KOPT-K1 (cell line): Measurements from ENCODE around the gene ANAPC15.
"Not testable (repeated sequence)": the region's sequence is repeated elsewhere in the genome, so short reads cannot be mapped to it uniquely, and the experiment has no call there.

Source experiments
- H3K27ac ChIP-seq: fragments of 200-600 bp; sonication (generic); 2 replicates; pipeline ENCODE4 v1.5.1; 2016; ENCODE audit warnings: antibody characterized with exemption, mild to moderate bottlenecking, low read depth, low read length; ENCODE audit not compliant: poor library complexity, severe bottlenecking
- H3K36me3 ChIP-seq: fragments of 200-600 bp; sonication (generic); 2 replicates; pipeline ENCODE4 v1.5.1; 2017; ENCODE audit warnings: antibody characterized with exemption, mild to moderate bottlenecking, low read length, moderate library complexity; ENCODE audit not compliant: insufficient read depth
- H3K9me3 ChIP-seq: fragments of 200-600 bp; sonication (generic); 2 replicates; pipeline ENCODE4 v1.5.1; 2017; ENCODE audit warnings: antibody characterized with exemption, low read length, mild to moderate bottlenecking; ENCODE audit not compliant: insufficient read depth, poor library complexity, severe bottlenecking

The ANAPC15 gene

DNA sequence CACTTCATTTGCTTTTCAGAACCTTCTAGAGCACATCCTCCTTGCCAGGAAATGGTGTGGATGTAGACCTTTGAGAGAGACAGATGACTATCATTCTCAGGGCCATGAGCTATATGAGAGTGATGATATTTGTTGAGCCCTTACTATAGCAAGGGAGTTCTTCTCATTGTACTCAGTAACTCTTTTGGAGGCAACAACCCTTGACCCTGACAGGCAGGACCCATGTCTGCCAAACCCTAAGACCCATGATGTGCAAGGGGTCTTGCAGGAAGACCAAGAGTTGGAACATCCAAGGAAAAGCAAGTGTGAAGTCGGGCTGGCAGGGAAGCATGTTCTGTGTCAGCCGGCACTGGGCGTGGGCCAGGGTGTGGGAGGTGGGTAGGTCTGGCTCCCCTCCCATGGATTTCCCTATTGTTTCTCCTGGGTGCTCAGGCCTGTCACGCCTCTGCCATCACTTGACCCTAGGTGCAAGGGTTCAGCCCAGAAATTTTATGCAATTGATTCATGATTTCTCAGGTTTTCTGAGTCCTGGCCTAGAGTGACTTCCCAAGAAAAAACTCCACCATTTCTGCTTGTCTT is 24.3 kb upstream of the ANAPC15 start:
- no peaks in the 10 kb centered on the region for H3K36me3 ChIP-seq
- no peak overlapping the region for H3K27ac ChIP-seq

DNA sequence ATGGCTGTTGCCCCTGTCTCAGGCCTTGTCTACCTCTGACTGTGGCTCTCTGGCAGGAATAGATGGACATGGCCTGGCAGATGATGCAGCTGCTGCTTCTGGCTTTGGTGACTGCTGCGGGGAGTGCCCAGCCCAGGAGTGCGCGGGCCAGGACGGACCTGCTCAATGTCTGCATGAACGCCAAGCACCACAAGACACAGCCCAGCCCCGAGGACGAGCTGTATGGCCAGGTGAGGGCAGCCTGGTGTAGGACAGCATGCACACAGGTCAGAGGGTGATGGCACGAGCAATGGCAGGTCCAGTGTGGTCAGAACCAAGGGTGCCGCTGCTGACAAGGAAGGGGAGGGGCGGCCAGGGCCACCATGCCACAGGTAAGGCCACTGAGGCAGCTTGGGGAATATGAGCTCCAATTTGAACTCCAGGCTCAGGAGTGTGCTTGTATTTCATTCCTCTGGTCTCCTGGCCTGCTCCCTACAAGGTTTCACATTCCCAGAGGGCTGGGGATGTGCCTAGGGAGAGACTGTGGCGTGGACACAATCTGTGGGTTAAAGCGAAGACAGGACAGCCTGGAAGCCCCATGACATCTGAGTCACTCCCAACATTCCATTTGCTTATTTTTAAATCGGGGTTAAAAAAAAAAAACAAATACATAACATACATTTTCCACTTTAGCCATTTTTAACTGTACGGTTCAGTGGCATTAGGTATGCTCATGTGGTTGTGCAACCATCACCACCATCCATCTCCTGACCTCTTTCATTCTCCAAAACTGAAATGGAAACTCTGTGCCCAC is 23.6 kb upstream of the ANAPC15 start:
- Histone ChIP-seq H3K27ac (no peak overlapping the region), H3K36me3 (no peaks in the 10 kb centered on the region), H3K9me3 (no peaks in the 10 kb centered on the region)

More for the DNA sequence above, 24.3 kb upstream of the ANAPC15 start:
- no peaks in the 10 kb centered on the region for H3K9me3 ChIP-seq

DNA sequence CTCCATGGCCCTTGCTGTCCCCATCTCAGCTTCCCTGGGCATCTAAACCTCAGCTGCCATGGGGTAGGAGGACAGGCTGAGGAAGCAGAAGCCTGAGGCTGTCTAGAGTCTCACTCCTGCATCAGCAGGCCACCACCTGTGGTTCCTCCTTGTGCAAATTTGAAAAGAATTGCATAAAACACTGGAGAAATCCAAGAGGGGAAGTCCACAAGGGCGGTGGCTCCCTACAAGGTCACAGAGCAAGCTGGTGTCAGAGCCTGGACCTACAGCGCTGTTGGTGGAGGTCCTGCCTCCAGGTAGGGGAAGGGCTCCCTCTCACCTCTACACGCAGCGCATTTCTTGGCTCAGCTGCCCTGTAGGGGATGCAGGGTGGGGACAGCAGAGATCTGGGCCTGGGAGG is 23.0 kb upstream of the ANAPC15 start, which contains the start of gene FOLR3:
Gene FOLR3, plus strand, starts transcription at position 253 of the 400 bp plus-strand sequence. CDS start 228 bp downstream, outside the sequence.
- H3K27ac ChIP-seq, H3K9me3 ChIP-seq, H3K36me3 ChIP-seq: not testable (repeated sequence)

DNA sequence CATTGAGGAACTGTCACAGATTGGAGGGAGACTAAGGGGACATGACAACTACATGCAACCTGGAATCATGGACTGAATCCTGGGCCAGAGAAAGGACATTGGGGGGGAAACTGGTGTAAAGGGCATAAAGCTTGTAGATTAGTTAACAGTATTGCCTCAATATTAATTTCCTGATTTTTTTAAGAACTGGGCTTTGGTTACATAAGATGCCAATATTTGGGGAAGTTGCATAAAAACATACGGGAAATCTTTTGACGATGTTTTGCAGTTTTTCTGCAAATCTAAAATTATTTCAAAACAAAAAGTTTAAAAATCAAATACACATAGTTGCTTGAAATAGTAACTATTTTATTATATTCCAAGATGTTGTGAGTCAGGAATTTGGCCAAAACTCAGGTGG is 20.2 kb upstream of the ANAPC15 start:
- Histone ChIP-seq H3K9me3 (peaks cover 21% of the 10 kb centered on the region), H3K36me3 (no peaks in the 10 kb centered on the region), H3K27ac (no peak overlapping the region)

DNA sequence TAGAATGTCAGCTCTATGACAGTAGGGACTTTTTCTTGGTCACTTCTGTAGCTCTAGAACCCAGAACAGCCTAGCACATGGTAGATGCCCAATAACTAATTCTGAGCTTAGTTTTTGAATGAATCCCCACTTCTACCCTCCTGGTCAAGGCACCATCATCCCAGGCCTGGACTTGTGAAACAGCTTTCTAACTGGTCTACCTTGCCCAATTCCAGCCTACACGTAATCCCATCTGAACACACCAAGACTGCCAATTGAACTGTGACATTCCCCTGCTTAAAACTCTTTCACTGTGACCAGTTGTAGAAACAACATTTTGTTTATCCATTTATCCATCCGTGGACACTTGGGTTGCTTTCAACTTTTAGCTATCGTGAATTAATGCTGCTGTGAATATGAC is 16.9 kb upstream of the ANAPC15 start:
- Histone ChIP-seq H3K27ac (no peak overlapping the region), H3K9me3 (peaks cover 48% of the 10 kb centered on the region)

DNA sequence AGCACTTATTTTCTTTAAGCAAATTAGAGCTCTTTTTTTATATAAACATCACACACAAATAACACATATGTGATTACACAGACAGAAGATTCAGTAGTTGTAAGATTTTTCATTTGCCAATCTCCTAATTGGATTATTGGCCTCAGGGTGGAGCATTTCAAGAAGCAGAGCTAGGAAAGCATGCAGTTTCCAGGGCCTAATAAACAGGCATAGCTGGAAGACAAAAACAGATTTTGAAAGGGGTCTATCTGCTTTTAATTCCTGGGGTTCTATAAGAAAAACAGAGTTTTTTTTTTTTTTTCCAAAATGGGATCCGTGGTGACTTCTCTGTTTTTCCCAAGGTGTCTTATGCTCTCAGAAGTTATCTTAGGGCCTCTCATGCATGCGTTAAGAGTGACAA is 15.4 kb upstream of the ANAPC15 start:
- Histone ChIP-seq H3K27ac (no peak overlapping the region), H3K36me3 (no peaks in the 10 kb centered on the region), H3K9me3 (peaks cover 50% of the 10 kb centered on the region)

More for the DNA sequence above, 16.9 kb upstream of the ANAPC15 start:
- H3K36me3 ChIP-seq = no peaks in the 10 kb centered on the region

DNA sequence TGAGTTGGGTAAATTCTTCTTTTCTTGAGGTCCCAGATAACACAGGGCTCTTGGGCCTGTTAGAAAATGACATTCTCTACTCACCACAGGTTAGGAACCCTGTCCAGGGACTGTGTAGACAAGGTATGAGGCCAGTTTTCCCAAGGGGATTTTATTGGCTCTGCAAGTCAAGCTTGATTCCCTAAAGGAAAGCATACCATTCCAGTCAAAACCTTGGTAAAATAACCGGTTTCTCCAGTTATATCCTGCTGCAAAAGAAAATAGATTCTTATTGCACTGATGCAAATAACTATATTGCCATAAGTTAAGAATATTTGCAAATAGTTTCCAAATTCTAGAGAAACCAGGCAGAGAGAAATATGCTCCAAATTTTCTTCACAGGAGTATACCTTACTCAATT is 13.5 kb upstream of the ANAPC15 start:
- Histone ChIP-seq H3K36me3 (no peaks in the 10 kb centered on the region), H3K9me3 (peaks cover 50% of the 10 kb centered on the region), H3K27ac (no peak overlapping the region)

DNA sequence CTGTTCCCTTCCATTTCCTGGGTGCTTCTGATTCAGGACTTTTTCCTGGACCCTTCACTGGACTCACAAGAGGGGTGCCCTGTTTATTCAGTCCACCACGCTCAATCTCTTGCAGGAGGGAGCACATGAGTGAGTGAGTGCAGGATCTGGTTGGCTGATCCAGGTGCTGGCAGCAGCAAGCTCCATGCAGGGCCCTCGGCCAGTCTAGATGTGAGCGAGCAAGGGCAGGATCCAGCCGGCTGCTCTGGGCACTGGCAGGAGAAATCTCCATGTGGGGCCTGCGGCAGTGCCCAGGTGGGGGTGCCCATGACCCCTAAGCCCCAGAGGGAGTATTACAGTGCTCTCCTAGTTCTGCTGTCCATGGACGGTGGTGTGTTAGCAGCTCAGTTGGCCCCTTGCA is 11.6 kb upstream of the ANAPC15 start:
- no peaks in the 10 kb centered on the region for H3K36me3 ChIP-seq
- H3K27ac ChIP-seq = no peak overlapping the region
- peaks cover 43% of the 10 kb centered on the region for H3K9me3 ChIP-seq

DNA sequence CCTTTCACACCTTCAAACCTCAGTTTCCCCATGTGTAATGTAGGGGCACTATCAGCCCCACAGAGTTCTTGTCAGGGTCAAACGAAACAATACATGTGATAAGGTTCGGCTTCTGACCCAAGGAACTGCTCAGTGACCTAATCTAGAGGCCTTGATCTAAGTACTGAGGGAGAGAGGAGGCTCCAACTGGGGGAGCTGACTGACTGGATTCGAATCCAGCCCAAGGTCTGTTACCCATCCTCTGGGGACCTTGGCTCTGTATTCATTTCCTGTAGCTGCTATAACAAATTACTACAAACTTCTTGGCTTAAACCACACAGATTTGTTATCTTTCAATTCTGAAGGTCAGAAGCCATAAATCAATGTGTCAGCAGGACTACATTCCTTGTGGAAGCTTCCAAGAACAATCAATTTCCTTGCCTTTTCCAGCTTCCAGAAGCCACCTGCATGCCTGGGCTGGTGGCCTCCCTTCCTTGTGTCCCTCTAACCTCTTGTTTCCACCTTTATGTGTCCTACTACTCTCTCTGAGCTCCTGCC is 10.7 kb upstream of the ANAPC15 start:
- Histone ChIP-seq H3K36me3 (no peaks in the 10 kb centered on the region), H3K9me3 (peaks cover 35% of the 10 kb centered on the region), H3K27ac (no peak overlapping the region)

DNA sequence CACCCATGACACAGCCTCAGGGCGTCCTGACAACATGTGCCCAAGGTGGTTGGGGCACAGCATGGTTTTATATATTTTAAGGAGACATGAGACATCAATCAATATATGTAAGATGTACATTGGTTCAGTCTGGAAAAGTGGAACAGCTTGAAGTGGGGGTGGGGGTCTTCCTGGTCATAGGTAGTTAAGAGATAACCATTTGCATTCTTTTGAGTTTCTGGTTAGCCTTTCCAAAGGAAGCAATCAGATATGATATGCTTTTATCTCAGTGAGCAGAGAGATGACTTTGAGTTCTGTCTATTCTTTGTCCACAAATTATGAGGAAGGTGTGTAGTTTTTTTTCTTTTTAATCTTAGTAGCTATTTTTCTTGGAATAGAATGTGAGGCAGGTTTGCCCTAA is 10.1 kb upstream of the ANAPC15 start:
- Histone ChIP-seq H3K36me3 (no peaks in the 10 kb centered on the region), H3K9me3 (peaks cover 29% of the 10 kb centered on the region), H3K27ac (no peak overlapping the region)

DNA sequence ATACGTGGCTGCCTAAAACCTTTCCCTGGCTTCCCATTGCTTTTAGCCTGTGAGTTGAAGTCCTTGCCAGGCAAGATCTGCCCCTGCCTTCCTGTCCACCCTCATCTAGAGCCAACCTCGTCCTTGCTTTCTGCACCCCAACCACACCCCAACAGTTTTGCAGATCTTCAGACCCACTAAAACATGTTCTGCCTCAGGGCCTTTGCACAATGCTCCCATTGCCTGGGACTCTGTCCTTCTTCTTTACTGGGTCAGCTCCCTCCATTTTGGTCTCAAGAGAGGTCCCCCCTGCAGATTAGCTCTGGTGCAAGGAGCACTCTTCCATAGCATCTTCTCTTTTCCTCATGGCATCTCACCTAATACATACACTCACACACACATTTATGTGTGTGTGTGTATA is 8.4 kb upstream of the ANAPC15 start:
- peaks cover 16% of the 10 kb centered on the region for H3K9me3 ChIP-seq
- H3K36me3 ChIP-seq = no peaks in the 10 kb centered on the region
- no peak overlapping the region for H3K27ac ChIP-seq

DNA sequence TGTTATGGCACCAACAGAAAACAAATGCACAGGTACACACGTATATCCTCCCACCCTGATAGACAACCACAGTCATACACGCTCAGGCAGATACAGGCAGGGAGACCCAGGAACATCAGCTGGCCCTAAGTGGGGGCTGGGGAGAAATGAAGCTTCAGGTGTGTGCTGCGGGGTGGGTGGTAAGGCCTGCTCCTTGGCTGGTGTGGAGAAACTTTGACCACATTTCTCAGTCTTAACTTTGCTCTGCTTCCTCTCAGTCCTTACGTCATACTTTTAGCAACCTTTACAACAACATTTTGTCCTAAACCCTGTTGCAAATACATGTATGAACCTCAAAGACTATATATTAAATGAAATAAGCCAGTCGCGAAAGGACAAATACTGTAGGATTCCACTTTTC is 6.7 kb upstream of the ANAPC15 start:
- H3K27ac ChIP-seq = no peak overlapping the region
- peaks cover under 1% of the 10 kb centered on the region for H3K9me3 ChIP-seq
- H3K36me3 ChIP-seq = no peaks in the 10 kb centered on the region

DNA sequence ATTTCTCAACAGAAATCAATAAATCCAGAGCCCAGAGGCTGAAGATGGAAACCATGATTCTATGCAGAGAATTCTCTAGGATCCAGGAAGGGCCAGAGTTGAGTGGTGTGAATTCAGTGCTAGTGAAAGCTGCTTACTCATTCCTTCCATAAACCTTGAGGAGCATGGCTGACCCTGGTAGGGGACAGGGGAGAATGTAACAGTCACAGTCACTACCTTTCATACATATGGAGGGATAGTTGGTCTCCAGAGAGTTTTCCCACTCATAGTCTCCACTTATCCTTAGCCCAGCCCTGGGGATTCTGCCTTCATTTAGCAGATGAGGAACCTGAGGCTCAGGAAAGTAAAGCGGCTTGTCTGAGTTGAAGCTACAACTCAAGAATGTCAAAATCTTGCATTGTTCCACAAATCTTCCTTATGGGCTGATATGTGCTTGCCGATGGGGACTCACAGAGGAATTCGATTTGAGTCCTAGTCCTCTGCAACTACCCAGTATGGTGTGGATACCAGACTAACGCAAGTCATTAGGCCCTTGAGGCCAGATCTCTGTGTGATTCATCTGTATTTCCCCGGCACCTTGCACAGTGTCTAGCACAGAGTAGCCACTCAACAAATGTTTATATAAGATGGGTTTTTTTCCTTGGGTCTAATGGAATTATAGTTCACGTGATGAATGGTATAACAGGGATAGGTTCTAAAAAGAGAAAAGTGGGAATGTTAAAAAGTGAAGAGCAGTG is 3.7 kb upstream of the ANAPC15 start:
- Histone ChIP-seq H3K27ac (no peak overlapping the region), H3K9me3 (no peaks in the 10 kb centered on the region), H3K36me3 (no peaks in the 10 kb centered on the region)

DNA sequence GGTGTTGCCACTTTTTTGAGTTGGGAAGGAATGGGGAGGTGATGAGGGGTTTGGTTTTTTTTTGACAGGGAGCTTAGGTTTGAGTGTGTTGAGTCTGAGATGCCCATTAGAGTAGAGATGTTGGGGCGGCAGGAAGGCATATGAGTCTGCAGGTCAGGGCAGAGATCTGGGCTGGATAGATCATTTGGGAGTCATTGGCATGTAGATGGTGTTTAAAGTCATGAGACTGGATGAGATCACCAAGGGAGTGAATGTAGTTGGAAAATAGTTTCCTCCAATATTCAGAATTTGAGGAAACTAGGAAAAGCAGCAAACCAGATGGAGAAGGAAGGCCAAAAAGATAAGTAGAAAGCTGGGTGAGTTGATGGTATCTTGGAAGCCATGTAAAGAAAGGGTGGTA is 2.1 kb upstream of the ANAPC15 start:
- Histone ChIP-seq H3K27ac (no peak overlapping the region), H3K36me3 (peaks cover 9% of the 10 kb centered on the region), H3K9me3 (no peaks in the 10 kb centered on the region)
